ENCODE results near the gene TSSC4.

TSSC4 gene

DNA sequence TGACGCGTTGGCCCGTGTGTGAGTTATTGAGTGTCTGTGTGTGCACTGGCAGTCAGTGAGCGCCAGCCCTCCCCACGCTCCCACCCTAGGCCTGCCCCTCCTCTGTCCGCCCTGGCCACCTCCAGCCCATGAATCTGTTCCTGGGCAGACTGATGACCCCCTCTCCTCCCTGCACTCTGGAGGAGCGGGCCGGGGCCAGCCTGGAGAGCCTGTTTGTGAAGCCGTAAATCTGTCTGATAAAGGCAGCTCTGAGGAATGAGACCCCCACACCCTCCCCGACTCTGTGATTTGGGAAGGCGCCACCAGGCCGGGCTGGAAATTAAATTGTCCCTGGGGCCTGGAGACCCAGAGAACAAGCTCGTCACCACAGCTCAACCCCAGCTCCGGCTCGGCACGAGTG lies 8.6 kb downstream of the TSSC4 start:
- H3K9me3 Mint-ChIP-seq: no peaks in the 10 kb centered on the region
- no peak overlapping the region for H3K4me3 Mint-ChIP-seq
- H3K27ac Mint-ChIP-seq: no peak overlapping the region
- H3K36me3 Mint-ChIP-seq (ENCODE audit: low read depth): no peaks in the 10 kb centered on the region
- DNase-seq (ENCODE audit: low spot score): no peak
- H3K4me1 Mint-ChIP-seq (ENCODE audit: low read depth): no peaks in the 10 kb centered on the region
- H3K27me3 Mint-ChIP-seq (ENCODE audit: low read depth): no peaks in the 10 kb centered on the region

DNA sequence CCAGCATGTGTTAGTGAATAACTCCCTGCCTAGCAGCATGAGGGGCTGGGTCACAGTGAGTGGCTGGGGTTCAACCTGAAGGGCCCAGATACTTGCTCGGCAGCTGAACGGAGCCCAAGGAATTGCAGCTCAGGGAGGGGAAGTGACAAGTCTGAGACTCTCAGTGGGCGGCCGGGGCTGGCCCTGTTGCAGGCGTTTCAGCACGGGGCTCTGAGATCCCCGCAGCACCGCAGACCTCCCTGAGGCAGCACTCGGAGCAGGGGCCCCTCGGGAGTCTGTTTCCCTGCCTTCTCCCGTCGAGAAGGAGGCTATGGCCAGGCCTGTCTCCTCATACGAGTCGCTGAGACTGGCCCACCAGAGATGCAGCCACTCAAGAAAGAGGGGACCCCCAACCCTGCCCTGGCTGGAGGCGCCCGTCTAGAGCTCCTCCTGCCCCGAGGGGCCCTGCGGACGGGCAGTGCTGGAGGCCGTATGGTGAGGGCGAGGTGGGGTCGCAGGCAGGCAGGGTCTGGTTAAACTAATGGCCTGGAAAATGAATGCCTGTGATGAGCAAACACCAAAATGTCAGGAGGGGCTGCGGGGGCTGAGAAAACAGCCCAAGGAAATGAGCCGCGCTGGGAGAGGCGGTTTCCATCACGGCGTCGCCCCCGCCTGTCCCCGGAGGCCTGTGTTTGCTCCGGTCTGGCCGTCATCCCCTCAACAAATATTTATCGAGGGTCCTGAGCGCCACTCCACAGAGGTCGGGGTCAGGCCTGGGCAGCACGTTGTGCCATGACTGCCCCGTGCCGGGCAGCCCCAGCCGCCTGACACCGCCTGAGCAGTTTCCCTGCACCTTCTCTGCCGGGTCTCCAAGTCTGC lies 9.3 kb downstream of the TSSC4 start:
- Mint-ChIP-seq H3K4me3 (no peak overlapping the region), H3K27ac (no peak overlapping the region), H3K4me1 (ENCODE audit: low read depth) (no peaks in the 10 kb centered on the region), H3K9me3 (no peaks in the 10 kb centered on the region), H3K27me3 (ENCODE audit: low read depth) (no peaks in the 10 kb centered on the region), H3K36me3 (ENCODE audit: low read depth) (no peaks in the 10 kb centered on the region)
- DNase-seq (ENCODE audit: low spot score): no peak

DNA sequence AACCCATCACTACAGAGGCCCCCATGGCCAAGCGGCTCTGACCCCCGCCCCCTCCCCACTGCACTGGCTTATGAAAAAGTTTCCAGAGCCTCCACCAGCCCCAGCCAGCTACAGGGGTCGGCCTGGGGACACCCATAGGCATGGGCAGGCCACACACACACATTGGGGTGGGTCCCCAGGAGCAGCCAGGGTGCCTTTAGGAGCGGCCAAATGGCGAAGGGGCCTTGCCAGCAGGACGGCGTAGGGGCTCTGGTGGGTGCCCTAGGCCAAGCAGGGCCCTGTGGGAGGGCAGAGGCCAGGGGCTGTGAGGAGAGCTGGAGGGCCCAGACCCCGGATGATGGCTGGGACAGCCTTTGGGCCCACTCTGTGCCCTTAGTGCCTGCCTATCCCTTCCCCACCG lies 10.1 kb downstream of the TSSC4 start:
- Mint-ChIP-seq H3K4me3 (no peak overlapping the region), H3K27me3 (ENCODE audit: low read depth) (no peaks in the 10 kb centered on the region), H3K27ac (no peak overlapping the region), H3K9me3 (no peaks in the 10 kb centered on the region), H3K36me3 (ENCODE audit: low read depth) (no peaks in the 10 kb centered on the region), H3K4me1 (ENCODE audit: low read depth) (no peaks in the 10 kb centered on the region)
- DNase-seq (ENCODE audit: low spot score): no peak

DNA sequence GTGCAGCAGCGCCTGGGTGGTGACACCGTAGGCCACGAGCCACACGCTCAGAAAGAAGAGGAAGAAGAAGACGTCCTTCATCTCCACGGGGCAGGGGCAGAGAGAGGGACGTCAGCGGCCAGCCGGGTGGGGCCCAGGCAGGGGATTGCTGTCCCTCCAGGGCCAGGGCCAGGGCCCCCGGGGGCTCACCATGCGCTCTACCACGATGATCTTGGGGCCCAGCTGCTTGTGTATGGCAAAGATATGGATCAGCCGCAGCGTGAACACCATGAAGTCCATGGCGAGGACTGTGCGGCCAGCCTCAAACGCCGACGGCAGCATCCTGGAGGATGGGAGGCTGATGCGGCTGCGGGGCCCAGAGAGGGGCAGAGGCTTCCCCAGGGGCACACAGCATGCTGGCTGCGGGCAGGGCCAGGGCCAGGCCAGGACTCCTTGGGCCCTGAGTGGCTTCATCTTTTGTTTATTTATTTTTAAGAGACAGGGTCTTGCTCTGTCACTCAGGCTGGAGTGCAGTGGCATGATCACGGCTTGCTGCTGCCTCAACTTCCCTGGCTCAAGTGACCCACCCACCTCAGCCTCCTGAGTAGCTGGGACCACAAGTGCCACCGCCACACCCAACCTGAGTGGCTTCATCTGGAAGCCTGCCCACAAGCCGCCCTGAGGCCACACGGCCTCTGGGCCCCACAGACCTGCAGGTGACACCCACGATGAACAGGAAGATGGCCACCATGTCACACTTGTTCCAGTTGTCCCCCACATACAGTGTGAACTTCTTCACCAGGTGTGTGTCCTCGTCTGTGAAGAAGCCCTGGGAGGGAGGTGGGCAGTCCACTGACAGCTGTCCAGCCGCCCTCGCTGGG lies 11.1 kb downstream of the TSSC4 start:
- Mint-ChIP-seq H3K4me3 (no peak overlapping the region), H3K4me1 (ENCODE audit: low read depth) (no peaks in the 10 kb centered on the region), H3K27ac (no peak overlapping the region), H3K27me3 (ENCODE audit: low read depth) (no peaks in the 10 kb centered on the region), H3K9me3 (no peaks in the 10 kb centered on the region), H3K36me3 (ENCODE audit: low read depth) (no peaks in the 10 kb centered on the region)
- DNase-seq (ENCODE audit: low spot score): no peak

DNA sequence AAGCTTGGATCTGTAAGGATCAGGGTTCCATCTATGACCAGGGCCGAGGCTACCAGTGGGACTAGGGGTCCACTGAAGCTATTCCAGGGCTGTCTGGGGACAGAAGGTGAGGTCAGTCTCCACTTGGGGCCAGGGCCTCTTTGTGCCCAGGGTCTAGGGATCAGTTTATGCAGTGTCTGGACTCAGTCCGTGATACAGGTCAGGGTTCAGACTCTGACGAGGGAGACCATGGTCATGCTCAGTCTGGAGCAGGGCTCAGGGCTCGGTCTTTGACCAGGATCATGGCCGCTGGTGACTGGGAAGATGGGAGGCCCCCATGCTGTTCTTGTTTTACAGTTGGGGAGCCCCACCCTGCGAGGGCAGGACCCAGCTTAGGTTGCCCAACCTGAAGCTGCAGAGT lies 11.8 kb downstream of the TSSC4 start:
- no peaks in the 10 kb centered on the region for H3K4me1 Mint-ChIP-seq (ENCODE audit: low read depth)
- H3K4me3 Mint-ChIP-seq: no peak overlapping the region
- H3K9me3 Mint-ChIP-seq: no peaks in the 10 kb centered on the region
- no peak for DNase-seq (ENCODE audit: low spot score)
- no peaks in the 10 kb centered on the region for H3K36me3 Mint-ChIP-seq (ENCODE audit: low read depth)
- H3K27ac Mint-ChIP-seq: no peak overlapping the region
- H3K27me3 Mint-ChIP-seq (ENCODE audit: low read depth): no peaks in the 10 kb centered on the region

DNA sequence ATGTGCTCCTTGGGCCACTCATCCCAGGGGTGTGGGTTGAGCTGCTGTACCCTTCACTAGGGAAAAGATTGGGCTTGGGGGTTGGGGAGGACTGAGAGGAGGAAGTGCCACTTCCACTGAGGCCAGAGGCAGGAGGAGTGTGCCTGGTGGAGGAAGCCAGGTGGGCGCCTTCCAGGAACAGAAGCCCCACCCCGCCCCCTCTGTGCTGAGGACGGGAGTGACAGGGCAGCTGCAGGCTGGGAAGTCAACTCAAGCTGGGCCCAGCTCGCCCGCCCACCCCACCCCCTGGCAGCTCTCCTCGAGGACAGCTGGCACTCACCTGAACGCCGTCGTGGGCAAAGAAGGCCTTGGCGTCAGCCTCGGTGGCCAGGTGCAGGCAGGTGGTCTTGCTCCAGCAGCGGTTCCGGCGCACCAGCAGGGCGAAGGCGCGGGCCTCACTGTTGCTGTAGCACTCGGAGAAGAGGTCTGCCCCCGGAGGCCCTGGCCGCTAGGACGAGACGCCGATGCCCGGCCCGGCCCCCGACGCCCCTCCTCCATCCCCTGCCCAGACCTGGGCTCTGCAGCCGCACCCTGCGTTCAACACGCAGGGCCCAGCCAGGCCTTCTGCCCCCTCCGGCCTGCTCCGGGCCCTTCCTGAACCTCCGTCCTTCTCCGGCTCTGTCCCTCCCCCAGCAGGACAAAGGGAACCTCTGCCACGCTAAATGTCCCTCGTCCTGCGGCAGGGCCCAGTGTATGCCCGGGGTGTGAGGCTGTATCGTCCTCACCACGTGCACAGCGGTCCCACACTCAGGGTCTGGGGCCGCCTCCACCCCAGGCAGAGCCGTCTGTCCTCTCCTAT lies 13.4 kb downstream of the TSSC4 start:
- H3K4me1 Mint-ChIP-seq (ENCODE audit: low read depth): no peaks in the 10 kb centered on the region
- H3K4me3 Mint-ChIP-seq: no peak overlapping the region
- no peaks in the 10 kb centered on the region for H3K9me3 Mint-ChIP-seq
- no peaks in the 10 kb centered on the region for H3K27me3 Mint-ChIP-seq (ENCODE audit: low read depth)
- no peak overlapping the region for H3K27ac Mint-ChIP-seq
- H3K36me3 Mint-ChIP-seq (ENCODE audit: low read depth): no peaks in the 10 kb centered on the region
- no peak for DNase-seq (ENCODE audit: low spot score)

DNA sequence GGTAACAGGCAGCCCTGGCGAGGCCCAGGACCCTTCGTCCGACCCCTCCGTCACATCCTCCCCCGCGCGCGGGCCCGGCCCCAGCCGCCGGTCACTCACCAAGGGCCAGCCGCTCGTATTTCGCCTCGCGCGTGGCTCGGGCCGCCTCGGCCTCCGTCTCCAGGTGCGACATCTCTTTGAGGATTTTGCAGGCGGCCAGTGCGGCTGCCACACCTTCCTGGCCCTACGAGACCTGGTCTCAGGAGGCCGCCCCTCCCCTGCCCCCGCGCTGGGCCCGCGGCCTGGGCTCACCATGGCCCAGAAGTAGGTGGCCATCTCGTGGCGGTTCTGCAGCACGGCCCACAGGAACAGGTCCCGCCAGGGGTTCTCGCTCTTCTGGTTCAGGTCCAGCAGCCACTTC lies 14.1 kb downstream of the TSSC4 start:
- Mint-ChIP-seq H3K4me1 (ENCODE audit: low read depth) (no peaks in the 10 kb centered on the region), H3K4me3 (no peak overlapping the region), H3K27me3 (ENCODE audit: low read depth) (no peaks in the 10 kb centered on the region), H3K9me3 (no peaks in the 10 kb centered on the region), H3K27ac (no peak overlapping the region), H3K36me3 (ENCODE audit: low read depth) (no peaks in the 10 kb centered on the region)
- DNase-seq (ENCODE audit: low spot score): no peak

DNA sequence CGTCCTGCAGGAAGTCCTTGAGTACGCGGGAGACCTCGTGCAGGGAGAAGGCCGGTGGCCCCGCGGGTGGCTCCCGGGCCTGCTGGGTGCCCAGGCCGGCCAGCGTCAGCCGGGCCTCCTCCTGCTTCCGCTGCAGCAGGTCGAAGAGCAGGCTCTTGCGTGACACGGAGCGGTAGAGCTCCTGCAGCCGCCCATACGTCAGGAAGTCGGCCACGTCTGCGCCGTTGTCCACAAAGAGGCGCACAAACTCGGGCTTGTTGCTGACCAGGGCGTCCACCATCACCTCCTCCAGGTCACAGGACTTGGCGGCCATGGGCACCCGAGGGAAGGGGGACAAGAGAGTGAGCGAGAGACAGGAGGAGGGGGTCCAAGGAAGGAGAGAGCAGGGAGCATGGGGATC lies 14.6 kb downstream of the TSSC4 start:
- H3K27ac Mint-ChIP-seq: no peak overlapping the region
- H3K36me3 Mint-ChIP-seq (ENCODE audit: low read depth): no peaks in the 10 kb centered on the region
- DNase-seq (ENCODE audit: low spot score): no peak
- no peaks in the 10 kb centered on the region for H3K9me3 Mint-ChIP-seq
- H3K27me3 Mint-ChIP-seq (ENCODE audit: low read depth): no peaks in the 10 kb centered on the region
- no peak overlapping the region for H3K4me3 Mint-ChIP-seq
- H3K4me1 Mint-ChIP-seq (ENCODE audit: low read depth): no peaks in the 10 kb centered on the region

DNA sequence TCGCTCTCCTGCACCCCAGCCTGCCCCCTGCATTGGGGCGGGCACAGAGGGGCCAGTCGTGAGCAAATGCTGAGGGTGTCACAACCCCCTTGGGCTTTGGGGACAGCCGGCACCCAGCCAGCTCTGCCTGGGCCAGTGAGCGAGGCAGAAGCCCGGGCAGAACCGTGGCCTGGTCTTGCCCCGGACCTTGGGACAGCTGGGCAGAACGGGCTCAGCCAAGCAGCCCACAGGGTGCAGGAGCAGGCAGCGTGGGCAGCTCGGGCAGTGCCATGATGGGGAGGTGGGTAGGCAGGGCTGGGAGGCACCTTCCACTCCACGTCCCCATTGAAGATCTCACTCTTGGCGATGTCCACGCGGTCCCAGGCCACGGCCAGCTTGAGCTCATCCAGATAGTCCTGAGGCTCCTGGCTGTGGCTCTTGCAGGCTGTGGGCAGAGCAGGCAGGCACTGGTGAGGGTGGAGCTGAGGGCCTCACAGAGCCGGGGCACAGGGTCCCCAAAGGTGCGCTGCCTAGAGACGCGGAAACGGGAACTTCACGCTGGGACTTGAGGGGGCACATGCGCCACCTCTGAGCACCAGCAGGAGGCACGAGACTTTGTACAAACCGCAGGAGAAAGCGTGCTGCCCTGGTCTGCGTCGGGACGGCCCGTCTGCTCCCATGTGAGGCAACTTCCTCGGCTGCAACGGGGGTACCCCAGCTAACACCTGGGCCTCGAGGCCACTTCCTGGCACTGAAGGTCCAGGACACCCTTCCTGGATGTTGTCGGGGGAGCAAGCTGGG lies 15.2 kb downstream of the TSSC4 start:
- no peaks in the 10 kb centered on the region for H3K27me3 Mint-ChIP-seq (ENCODE audit: low read depth)
- H3K4me1 Mint-ChIP-seq (ENCODE audit: low read depth): no peaks in the 10 kb centered on the region
- H3K36me3 Mint-ChIP-seq (ENCODE audit: low read depth): no peaks in the 10 kb centered on the region
- H3K9me3 Mint-ChIP-seq: no peaks in the 10 kb centered on the region
- H3K4me3 Mint-ChIP-seq: no peak overlapping the region
- no peak overlapping the region for H3K27ac Mint-ChIP-seq
- no peak for DNase-seq (ENCODE audit: low spot score)

DNA sequence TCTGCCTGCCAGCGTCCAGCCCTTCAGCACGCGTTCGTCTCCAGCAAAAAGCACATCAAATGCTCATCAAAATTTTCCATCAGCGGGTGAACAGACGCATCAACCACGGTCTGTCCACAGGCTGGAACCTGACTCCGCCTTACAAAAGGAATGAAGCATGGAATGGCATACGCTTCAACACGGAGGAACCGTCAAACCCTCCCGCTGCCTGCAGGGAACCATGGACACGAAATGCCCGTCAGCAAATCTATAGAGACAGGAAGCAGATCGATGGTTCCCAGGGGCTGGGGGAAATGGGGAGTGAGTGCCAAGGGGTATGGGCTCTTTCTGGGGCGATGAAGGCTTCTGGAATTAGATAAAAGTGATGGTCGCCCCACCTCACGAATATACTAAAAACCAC lies 16.2 kb downstream of the TSSC4 start:
- no peaks in the 10 kb centered on the region for H3K36me3 Mint-ChIP-seq (ENCODE audit: low read depth)
- H3K4me3 Mint-ChIP-seq: no peak overlapping the region
- H3K27me3 Mint-ChIP-seq (ENCODE audit: low read depth): no peaks in the 10 kb centered on the region
- H3K27ac Mint-ChIP-seq: no peak overlapping the region
- no peak for DNase-seq (ENCODE audit: low spot score)
- no peaks in the 10 kb centered on the region for H3K9me3 Mint-ChIP-seq
- H3K4me1 Mint-ChIP-seq (ENCODE audit: low read depth): no peaks in the 10 kb centered on the region

DNA sequence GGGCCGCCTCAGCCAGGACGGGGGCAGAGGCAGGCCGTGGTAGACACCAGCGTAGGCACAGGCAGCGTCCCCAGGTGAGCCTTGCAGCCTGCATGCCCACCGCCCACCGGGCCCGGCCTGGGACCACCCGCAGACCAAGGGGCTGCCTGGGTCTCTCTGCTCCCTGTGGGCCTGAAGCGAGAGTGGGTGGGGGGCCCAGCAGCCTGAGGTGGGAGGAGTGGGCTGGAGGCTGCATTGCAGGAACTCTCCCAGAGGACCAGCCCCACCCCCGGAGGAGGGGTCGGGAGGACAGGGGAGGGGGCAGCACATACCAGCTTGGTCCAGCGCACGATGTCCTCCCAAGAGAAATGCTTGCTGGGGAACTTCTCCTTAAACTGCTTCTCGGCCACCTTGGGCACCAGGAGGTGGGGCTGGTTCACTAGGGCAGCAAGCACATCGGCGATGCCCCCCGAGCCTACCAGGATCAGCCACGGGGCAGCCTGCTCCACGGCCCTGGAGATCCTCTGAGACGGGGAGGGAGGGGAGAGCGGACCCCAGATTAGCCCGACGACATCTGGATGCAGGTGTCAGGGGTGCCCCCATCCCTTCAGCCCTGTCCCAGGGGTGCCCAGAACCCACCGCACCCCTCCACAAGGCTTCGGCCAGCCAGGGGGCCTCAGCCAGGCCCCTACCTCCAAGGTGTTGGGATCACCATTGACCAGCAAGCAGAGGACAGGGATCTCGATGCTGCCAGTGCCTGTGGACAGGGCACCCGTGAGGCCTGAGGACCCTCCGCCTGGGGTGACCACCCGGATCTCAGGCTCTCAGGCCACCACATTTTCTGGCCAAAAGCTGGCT lies 17.5 kb downstream of the TSSC4 start:
- Mint-ChIP-seq H3K27ac (no peak overlapping the region), H3K9me3 (no peaks in the 10 kb centered on the region)

DNA sequence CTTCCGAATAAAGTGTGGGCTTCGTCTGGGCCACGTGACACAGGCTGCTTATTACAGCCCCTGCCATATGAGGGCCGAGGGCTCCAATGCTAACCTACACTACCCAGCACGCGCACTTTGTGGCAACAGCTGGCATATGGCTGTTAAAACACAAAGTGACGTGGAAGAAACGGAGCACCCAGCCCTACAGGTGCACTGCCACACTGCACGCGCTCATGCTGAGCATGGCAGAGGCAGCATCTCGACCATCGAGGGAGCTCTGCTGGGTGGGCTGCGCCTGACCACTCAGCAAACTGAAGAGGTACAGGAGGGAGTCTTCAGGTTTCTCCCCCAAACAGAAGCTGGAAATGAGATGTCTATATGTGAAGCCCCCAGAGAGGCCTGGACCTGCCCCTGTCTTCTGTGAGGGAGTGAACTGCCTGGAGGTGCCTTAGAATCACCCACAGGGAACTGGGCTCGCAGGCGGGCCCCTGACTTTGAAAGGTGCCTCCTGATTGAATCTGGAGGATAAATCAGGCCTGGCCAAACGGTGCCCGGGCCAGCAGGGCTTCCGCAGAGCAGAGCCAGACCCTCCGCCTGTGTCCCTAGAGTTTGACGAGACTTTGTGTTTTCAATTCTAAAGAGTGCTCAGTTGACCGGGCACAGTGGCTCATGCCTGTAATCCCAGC lies 18.3 kb downstream of the TSSC4 start:
- no peaks in the 10 kb centered on the region for H3K36me3 Mint-ChIP-seq (ENCODE audit: low read depth)
- no peaks in the 10 kb centered on the region for H3K27me3 Mint-ChIP-seq (ENCODE audit: low read depth)
- H3K27ac Mint-ChIP-seq: no peak overlapping the region
- H3K9me3 Mint-ChIP-seq: no peaks in the 10 kb centered on the region
- no peak overlapping the region for H3K4me3 Mint-ChIP-seq
- H3K4me1 Mint-ChIP-seq (ENCODE audit: low read depth): no peaks in the 10 kb centered on the region
- DNase-seq (ENCODE audit: low spot score): no peak

More for the DNA sequence above, 17.5 kb downstream of the TSSC4 start:
- no peaks in the 10 kb centered on the region for H3K4me1 Mint-ChIP-seq (ENCODE audit: low read depth)
- no peak overlapping the region for H3K4me3 Mint-ChIP-seq
- DNase-seq (ENCODE audit: low spot score): no peak
- no peaks in the 10 kb centered on the region for H3K36me3 Mint-ChIP-seq (ENCODE audit: low read depth)
- no peaks in the 10 kb centered on the region for H3K27me3 Mint-ChIP-seq (ENCODE audit: low read depth)
